HepG2 (cell line): ENCODE results near the gene BOLA2B.

Source experiments
- ARNT ChIP-seq: fragments of 450-650 bp; IDR thresholded peaks from 2 replicates; pipeline ENCODE4 v1.6.1; 2017
- ATF3 ChIP-seq: sonication (generic); formaldehyde crosslinking; IDR thresholded peaks from 2 replicates; pipeline ENCODE4 v1.4.0; 2020; ENCODE audit warnings: missing genetic modification reagents
- CTCF ChIP-seq: sonication (generic); formaldehyde crosslinking; IDR thresholded peaks from 2 replicates; pipeline ENCODE4 v1.5.0; 2020; ENCODE audit warnings: mild to moderate bottlenecking, missing genetic modification reagents, moderate library complexity
- FOSL2 ChIP-seq: sonication (generic); formaldehyde crosslinking; IDR thresholded peaks from 2 replicates; pipeline ENCODE4 v1.4.0; 2020; ENCODE audit warnings: missing genetic modification reagents
- GATA4 ChIP-seq: sonication (generic); IDR thresholded peaks from 2 replicates; pipeline ENCODE4 v1.6.1; 2016; ENCODE audit warnings: antibody characterized with exemption, low read depth, borderline replicate concordance
- HMG20A ChIP-seq: IDR thresholded peaks from 2 replicates; pipeline ENCODE4 v1.6.1; 2016; ENCODE audit warnings: borderline replicate concordance
- JUND ChIP-seq: sonication (generic); formaldehyde crosslinking; IDR thresholded peaks from 2 replicates; pipeline ENCODE4 v1.8.0; 2022; ENCODE audit warnings: mild to moderate bottlenecking, missing genetic modification reagents
- LBX2 ChIP-seq: sonication (generic); formaldehyde crosslinking; IDR thresholded peaks from 2 replicates; pipeline ENCODE4 v1.5.0; 2020; ENCODE audit warnings: missing genetic modification reagents, mild to moderate bottlenecking, borderline replicate concordance
- MEF2D ChIP-seq: sonication (generic); formaldehyde crosslinking; IDR thresholded peaks from 2 replicates; pipeline ENCODE4 v1.5.1; 2020; ENCODE audit warnings: mild to moderate bottlenecking, missing genetic modification reagents
- PCBP2 ChIP-seq: fragments of 200-400 bp; formaldehyde crosslinking; optimal IDR thresholded peaks from 2 replicates; pipeline ENCODE3; 2018; ENCODE audit warnings: low read length, low read depth; ENCODE audit not compliant: poor library complexity, severe bottlenecking
- POGK ChIP-seq: sonication (generic); formaldehyde crosslinking; conservative IDR thresholded peaks from 2 replicates; pipeline ENCODE4 v1.8.0; 2022; ENCODE audit warnings: mild to moderate bottlenecking, moderate library complexity, missing genetic modification reagents
- SETDB1 ChIP-seq: sonication (generic); formaldehyde crosslinking; IDR thresholded peaks from 2 replicates; pipeline ENCODE4 v1.5.1; 2020; ENCODE audit warnings: missing genetic modification reagents, mild to moderate bottlenecking, borderline replicate concordance
- TEAD2 ChIP-seq: sonication (generic); formaldehyde crosslinking; IDR thresholded peaks from 2 replicates; pipeline ENCODE4 v1.9.0; 2021; ENCODE audit warnings: missing genetic modification reagents
- ZNF841 ChIP-seq: sonication (generic); formaldehyde crosslinking; IDR thresholded peaks from 2 replicates; pipeline ENCODE4 v1.8.1; 2023; ENCODE audit warnings: missing genetic modification reagents, borderline replicate concordance

- TF ChIP-seq SETDB1 (no peak), CTCF (no peak), TEAD2 (CRISPR knock-in tag) (no peak), PCBP2 (no peak), GATA4 (no peak), ARNT (no peak), LBX2 (no peak), POGK (no peak), JUND (CRISPR knock-in tag) (no peak), FOSL2 (CRISPR knock-in tag) (no peak), ATF3 (CRISPR knock-in tag) (no peak), HMG20A (CRISPR knock-in tag) (no peak), ZNF841 (CRISPR knock-in tag) (no peak), MEF2D (CRISPR knock-in tag) (no peak)
These were observed 42.4 kb downstream of the BOLA2B start for GRCh38 chr16:30151091-30151490.
